Transverse colon (tissue), 4 donors: Measurements from ENCODE around the gene TLL2. TPM values are rescaled to one million over a fixed set of nuclear protein-coding genes. Genes with fewer than 3 reads are reported as not detected.

ENCODE experiments used
- DNase-seq: peaks from one replicate; pipeline ENCODE4 v3.0.0-alpha.2; 2019
- H3K27ac ChIP-seq, 4 donors: fragments of 200-600 bp; sonication (generic); 2 replicates each; pipeline ENCODE4 v1.5.1; 2016 to 2018; ENCODE audit warnings: inconsistent platforms in 4 of 4
- H3K27me3 ChIP-seq: fragments of 200-600 bp; sonication (generic); 2 replicates; pipeline ENCODE4 v1.5.1; 2017; ENCODE audit warnings: inconsistent platforms
- H3K36me3 ChIP-seq, 4 donors: fragments of 200-600 bp; sonication (generic); 2 replicates each; pipeline ENCODE4 v1.5.1; 2017 to 2019; ENCODE audit warnings: inconsistent platforms in 4 of 4
- H3K4me1 ChIP-seq, 4 donors: fragments of 200-600 bp; sonication (generic); 2 replicates each; pipeline ENCODE4 v1.5.1; 2017 to 2020; ENCODE audit warnings: inconsistent platforms in 4 of 4
- H3K4me3 ChIP-seq, 4 donors: fragments of 200-600 bp; sonication (generic); 1 replicate in 1 of 4; 2 replicates in 3 of 4; pipeline versions ENCODE4 v1.5.1 to v1.6.1; 2017 to 2019; ENCODE audit warnings: inconsistent platforms in 4 of 4
- H3K9me3 ChIP-seq, 2 donors: fragments of 200-600 bp; sonication (generic); 2 replicates each; pipeline ENCODE4 v1.5.1; 2017 to 2019; ENCODE audit warnings: inconsistent platforms in 2 of 2
- EP300 ChIP-seq: sonication (generic); formaldehyde crosslinking; IDR thresholded peaks from one replicate; pipeline ENCODE4 v1.6.1; 2017; ENCODE audit warnings: antibody characterized with exemption, low read depth
- POLR2A ChIP-seq: fragments of 450-650 bp; IDR thresholded peaks from one replicate; pipeline ENCODE4 v1.6.1; 2016; ENCODE audit warnings: antibody characterized with exemption, mild to moderate bottlenecking, moderate library complexity
- POLR2AphosphoS5 ChIP-seq, 3 donors: sonication (generic); formaldehyde crosslinking; IDR thresholded peaks; one replicate each; pipeline ENCODE4 v1.6.1; 2016; ENCODE audit warnings: antibody characterized with exemption in 3 of 3
- WGBS, 2 donors: methylation state at CpG; one replicate each; pipeline ENCODE4 v1.1.5; 2018; ENCODE audit warnings: low coverage in 1 of 2; 5-methylcytosine and 5-hydroxymethylcytosine counted together
- in situ Hi-C, 4 donors: fragments of 200-750 bp; cut with MboI; loops; one replicate each; pipeline versions ENCODE4 v1.15.0 to v1.15.1; 2017; ENCODE audit warnings: low sequenced_read_pairs in 3 of 4, low pct_ligation_motif_present in 1 of 4, low pct_unique_long_range_greater_than_20kb in 1 of 4
- intact Hi-C: fragments of 100-400 bp; cut with DNase I; formaldehyde crosslinking; loops from one replicate; pipeline ENCODE4 v1.15.1; 2023; ENCODE audit warnings: low total_unique reads
- total RNA-seq, 4 donors: library from RNA; depleted of rRNA; stranded (reverse); fragments of >200 nt; gene quantifications; one replicate each; pipeline ENCODE4 v1.1.0, GENCODE V29; 2016
- TF ChIP-seq, protein P1 (sequence below), 5 experiments: fragments of 200-600 bp in 3 of 5; fragments of 450-650 bp in 2 of 5; sonication (generic) in 3 of 5; IDR thresholded peaks; 1 replicate in 2 of 5; 2 replicates in 3 of 5; pipeline ENCODE4 v1.5.1; 2016 to 2017; ENCODE audit warnings: antibody characterized with exemption in 5 of 5, inconsistent platforms in 3 of 5, mild to moderate bottlenecking in 2 of 5, moderate library complexity in 1 of 5

Gene TLL2
- total RNA-seq, 4 donors from 2014 or later, result 0.32 to 0.96 TPM; not detected in 2

DNA sequence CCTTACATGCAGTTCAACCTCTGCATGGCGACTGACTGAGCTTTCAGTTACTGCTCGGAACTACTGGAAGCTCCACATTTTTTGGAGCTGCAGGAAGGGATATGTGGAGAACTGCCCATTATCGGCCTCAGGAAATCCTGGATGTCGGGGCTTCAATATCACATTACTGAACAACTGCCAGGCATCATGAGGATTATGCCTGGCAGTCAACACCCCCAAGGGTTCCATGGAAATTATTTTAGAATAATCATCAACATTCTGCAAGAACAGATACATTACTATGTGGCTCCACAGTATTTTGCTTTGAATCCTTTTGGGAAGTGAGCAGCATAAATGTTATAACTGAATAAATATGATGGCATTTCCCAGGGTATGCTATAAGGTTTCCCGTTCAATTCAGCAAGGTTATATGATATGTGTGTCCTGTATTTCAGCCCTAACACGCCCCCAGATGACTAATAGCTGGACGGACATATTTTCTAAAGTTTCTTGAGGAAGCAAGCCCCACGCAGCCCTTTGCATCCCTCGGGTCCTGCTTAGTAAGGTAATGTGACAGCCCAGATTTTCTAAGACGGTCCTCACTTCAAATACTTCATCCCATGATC lies 101.9 kb downstream of the TLL2 start:
- intact Hi-C loops, result no loop called here
- H3K27me3 ChIP-seq, result peaks cover 35% of the 10 kb centered on the region
- DNase-seq, result no peak

DNA sequence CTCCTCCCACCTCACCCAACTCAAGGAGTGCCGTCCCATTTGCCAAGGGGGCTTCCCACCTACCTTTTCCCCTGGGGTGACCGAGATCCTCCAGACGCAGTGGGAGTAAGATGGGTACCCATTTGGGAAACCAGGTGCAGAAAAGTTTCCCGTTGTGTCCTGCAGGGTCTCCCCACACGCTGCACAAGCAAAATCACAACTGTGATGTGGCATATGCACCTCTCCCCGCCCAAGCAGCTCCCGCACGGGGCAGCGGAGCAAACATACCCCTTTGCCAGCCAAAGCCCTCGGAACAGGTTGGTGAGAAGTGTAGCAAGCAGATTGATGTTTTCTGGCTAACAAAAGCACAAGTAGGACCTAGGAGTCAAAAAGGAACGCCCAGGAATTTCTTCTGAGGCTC lies 103.4 kb downstream of the TLL2 start:
- H3K9me3 ChIP-seq, result no peaks in the 10 kb centered on the region
- no peak overlapping the region for H3K27ac ChIP-seq
- intact Hi-C loops (no loop called here), in situ Hi-C loops (loop anchor here in 2 of 4 donors (25.0 kb wide), 1 partner anchor 627 kb away; no protein-coding TSS in a partner anchor)
- no peak for DNase-seq
- H3K4me1 ChIP-seq, result no peaks in the 10 kb centered on the region
- TF ChIP-seq POLR2A (no peak), EP300 (no peak), POLR2AphosphoS5 (IDR thresholded peaks at IDR 0.05) (no peak)
- TF ChIP-seq, protein P1, sequence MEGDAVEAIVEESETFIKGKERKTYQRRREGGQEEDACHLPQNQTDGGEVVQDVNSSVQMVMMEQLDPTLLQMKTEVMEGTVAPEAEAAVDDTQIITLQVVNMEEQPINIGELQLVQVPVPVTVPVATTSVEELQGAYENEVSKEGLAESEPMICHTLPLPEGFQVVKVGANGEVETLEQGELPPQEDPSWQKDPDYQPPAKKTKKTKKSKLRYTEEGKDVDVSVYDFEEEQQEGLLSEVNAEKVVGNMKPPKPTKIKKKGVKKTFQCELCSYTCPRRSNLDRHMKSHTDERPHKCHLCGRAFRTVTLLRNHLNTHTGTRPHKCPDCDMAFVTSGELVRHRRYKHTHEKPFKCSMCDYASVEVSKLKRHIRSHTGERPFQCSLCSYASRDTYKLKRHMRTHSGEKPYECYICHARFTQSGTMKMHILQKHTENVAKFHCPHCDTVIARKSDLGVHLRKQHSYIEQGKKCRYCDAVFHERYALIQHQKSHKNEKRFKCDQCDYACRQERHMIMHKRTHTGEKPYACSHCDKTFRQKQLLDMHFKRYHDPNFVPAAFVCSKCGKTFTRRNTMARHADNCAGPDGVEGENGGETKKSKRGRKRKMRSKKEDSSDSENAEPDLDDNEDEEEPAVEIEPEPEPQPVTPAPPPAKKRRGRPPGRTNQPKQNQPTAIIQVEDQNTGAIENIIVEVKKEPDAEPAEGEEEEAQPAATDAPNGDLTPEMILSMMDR (IDR thresholded peaks at IDR 0.05), result no peak
- WGBS, 2 donors, result 82% methylated on average over 11 of the region's 11 CpGs; no CpG with 5 or more reads in 1 of the 2 donors
- H3K27me3 ChIP-seq, result peaks cover 37% of the 10 kb centered on the region
- H3K36me3 ChIP-seq, result no peaks in the 10 kb centered on the region
- H3K4me3 ChIP-seq, result no peak overlapping the region

More for the DNA sequence above, 101.9 kb downstream of the TLL2 start:
- WGBS, 2 donors, result 64 to 77% methylated on average over 3 to 10 of the region's 10 CpGs
- TF ChIP-seq POLR2A (no peak), EP300 (no peak)
- TF ChIP-seq, protein P1 (IDR thresholded peaks at IDR 0.05), result no peak
- Histone ChIP-seq H3K36me3 (no peaks in the 10 kb centered on the region), H3K9me3 (no peaks in the 10 kb centered on the region), H3K4me3 (no peak overlapping the region), H3K4me1 (peaks cover 3 to 8% (median 5%) of the 10 kb centered on the region in 4 donors), H3K27ac (no peak overlapping the region)
- in situ Hi-C loops, result loop anchor here in 2 of 4 donors (25.0 kb wide), 1 partner anchor 625 kb away; no protein-coding TSS in a partner anchor

DNA sequence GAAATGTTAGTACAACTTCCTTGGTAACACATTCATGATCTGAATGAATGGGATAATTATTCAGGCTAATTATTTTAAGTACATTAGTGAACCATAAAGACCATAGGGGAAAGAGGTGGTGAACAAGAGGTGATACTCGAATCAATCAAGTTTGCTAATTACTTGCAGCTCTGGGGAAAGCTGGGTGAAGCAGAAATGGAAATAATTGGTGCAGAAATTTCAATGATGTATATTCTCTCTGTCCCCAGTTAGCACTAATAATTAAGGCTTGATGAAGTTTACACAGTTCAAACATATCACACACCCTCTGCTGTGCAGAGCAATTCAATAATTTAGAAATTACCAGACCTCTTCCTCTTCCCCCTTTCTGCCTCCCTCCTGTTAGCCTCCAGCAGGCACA lies 105.5 kb downstream of the TLL2 start:
- TF ChIP-seq EP300, result no peak
- TF ChIP-seq, protein P1 (IDR thresholded peaks at IDR 0.05), result no peak
- no peak for TF ChIP-seq POLR2A
- TF ChIP-seq POLR2AphosphoS5 (IDR thresholded peaks at IDR 0.05), result no peak
- in situ Hi-C loops (loop anchor here in 2 of 4 donors (25.0 kb wide), 1 partner anchor 629 kb away; no protein-coding TSS in a partner anchor), intact Hi-C loops (no loop called here)
- no peak overlapping the region for H3K4me3 ChIP-seq
- H3K9me3 ChIP-seq, result no peaks in the 10 kb centered on the region
- 56 to 70% methylated on average over 1 of the region's 1 CpG for WGBS, 2 donors
- H3K36me3 ChIP-seq, result no peaks in the 10 kb centered on the region
- DNase-seq, result no peak
- H3K27ac ChIP-seq, result no peak overlapping the region
- no peaks in the 10 kb centered on the region for H3K4me1 ChIP-seq
- peaks cover 37% of the 10 kb centered on the region for H3K27me3 ChIP-seq

DNA sequence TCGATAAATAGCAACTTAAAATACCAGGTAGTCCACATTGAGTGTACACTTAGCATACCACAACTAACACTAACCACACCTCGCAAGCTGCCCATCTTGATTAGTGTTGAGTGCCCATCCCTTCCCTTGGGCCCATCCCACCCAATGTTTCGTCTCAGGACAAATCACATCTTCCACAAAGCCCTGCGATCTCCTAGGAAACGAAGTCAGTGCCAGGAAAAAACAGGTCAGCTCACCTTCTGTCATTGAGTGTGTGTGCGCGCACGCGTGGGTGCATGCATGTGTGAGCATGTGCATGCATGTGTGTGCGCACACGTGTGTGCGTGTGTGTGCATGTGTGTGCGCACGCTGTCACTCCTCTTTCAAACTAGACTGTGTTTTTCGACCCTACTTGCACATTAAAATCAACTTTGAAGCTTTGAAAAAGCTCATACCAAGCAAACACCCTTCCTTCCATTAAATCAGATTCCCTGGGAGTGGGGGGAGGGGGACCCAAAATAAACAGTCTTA lies 106.1 kb downstream of the TLL2 start:
- no peak for TF ChIP-seq EP300
- TF ChIP-seq POLR2A, result no peak
- no peak for TF ChIP-seq POLR2AphosphoS5 (IDR thresholded peaks at IDR 0.05)
- TF ChIP-seq, protein P1 (IDR thresholded peaks at IDR 0.05), result no peak
- Histone ChIP-seq H3K27ac (no peak overlapping the region), H3K27me3 (peaks cover 32% of the 10 kb centered on the region), H3K4me1 (no peaks in the 10 kb centered on the region), H3K9me3 (no peaks in the 10 kb centered on the region), H3K36me3 (no peaks in the 10 kb centered on the region), H3K4me3 (no peak overlapping the region)
- intact Hi-C loops (no loop called here), in situ Hi-C loops (loop anchor here in 2 of 4 donors (25.0 kb wide), 1 partner anchor 630 kb away; no protein-coding TSS in a partner anchor)
- 88% methylated on average over 15 of the region's 15 CpGs; no CpG with 5 or more reads in 1 of the 2 donors for WGBS, 2 donors
- no peak for DNase-seq
